OCI-LY3 (cell line): ENCODE measurements around the gene IBTK.
A peak's percentile ranks its signal among the peaks of the same experiment; 100 is the strongest.

Experiments used
- H2AFZ ChIP-seq: fragments of 200-600, 300-600 bp; shearing (Covaris generic); 2 replicates; pipeline ENCODE4 v1.6.0; 2014; ENCODE audit warnings: antibody characterized with exemption, low read depth, low read length
- H3K27ac ChIP-seq: fragments of 200-600, 300-600 bp; sonication (generic); 2 replicates; pipeline ENCODE4 v1.5.1; 2014; ENCODE audit warnings: mild to moderate bottlenecking, low read length, moderate library complexity, mixed read lengths
- H3K27me3 ChIP-seq: fragments of 200-600, 300-600 bp; sonication (generic); 2 replicates; pipeline ENCODE4 v1.6.1; 2014; ENCODE audit warnings: low read depth, low read length, mixed read lengths
- H3K36me3 ChIP-seq: fragments of 200-600, 300-600 bp; sonication (generic); replicated peaks from 2 replicates; pipeline ENCODE3; 2014; ENCODE audit warnings: low read depth, low read length, mixed read lengths
- H3K4me1 ChIP-seq: fragments of 300-600, 200-600 bp; sonication (generic); 2 replicates; pipeline ENCODE4 v1.6.1; 2014; ENCODE audit warnings: low read length, mixed read lengths
- H3K4me2 ChIP-seq: fragments of 200-600, 300-600 bp; sonication (generic); 2 replicates; pipeline ENCODE4 v1.6.1; 2014; ENCODE audit warnings: low read length, mixed read lengths
- H3K4me3 ChIP-seq: fragments of 300-600, 200-600 bp; sonication (generic); 2 replicates; pipeline ENCODE4 v1.5.1; 2014; ENCODE audit warnings: antibody characterized with exemption, mild to moderate bottlenecking, low read length, moderate library complexity
- H3K79me2 ChIP-seq: fragments of 300-600, 200-600 bp; shearing (Covaris generic); 2 replicates; pipeline ENCODE4 v1.6.1; 2014; ENCODE audit warnings: mild to moderate bottlenecking, low read length, mixed read lengths
- H3K9ac ChIP-seq: fragments of 300-600, 200-600 bp; shearing (Covaris generic); 2 replicates; pipeline ENCODE4 v1.6.0; 2014; ENCODE audit warnings: mild to moderate bottlenecking, low read length, moderate library complexity
- H3K9me3 ChIP-seq: fragments of 200-600, 300-600 bp; shearing (Covaris generic); 2 replicates; pipeline ENCODE4 v1.6.1; 2014; ENCODE audit warnings: low read length, mixed read lengths; ENCODE audit not compliant: insufficient read depth
- H4K20me1 ChIP-seq: fragments of 200-600, 300-600 bp; sonication (generic); 2 replicates; pipeline ENCODE4 v1.6.1; 2016; ENCODE audit warnings: low read length, mixed read lengths; ENCODE audit not compliant: insufficient read depth
- EZH2phosphoT487 ChIP-seq: fragments of 200-600 bp; shearing (Covaris generic); IDR thresholded peaks from 2 replicates; pipeline ENCODE4 v1.6.1; 2018; ENCODE audit warnings: antibody characterized with exemption, mixed run types, low read depth
- TF ChIP-seq, protein P1 (sequence below): fragments of 200-600, 300-600 bp; sonication (generic); IDR thresholded peaks from 2 replicates; pipeline ENCODE4 v1.5.1; 2014; ENCODE audit warnings: antibody characterized with exemption, low read length, low read depth

IBTK gene

GRCh38 chr6:82249381-82250253 lies 2.1 kb upstream of the IBTK start:
- no peak overlapping the region for H2AFZ ChIP-seq
- no peaks in the 10 kb centered on the region for H3K27me3 ChIP-seq
- no peak overlapping the region for H3K4me3 ChIP-seq
- no peak overlapping the region for H3K27ac ChIP-seq
- H3K9me3 ChIP-seq: no peaks in the 10 kb centered on the region
- peaks cover 19% of the 10 kb centered on the region for H3K4me1 ChIP-seq
- H3K9ac ChIP-seq: no peak overlapping the region
- TF ChIP-seq, protein P1, sequence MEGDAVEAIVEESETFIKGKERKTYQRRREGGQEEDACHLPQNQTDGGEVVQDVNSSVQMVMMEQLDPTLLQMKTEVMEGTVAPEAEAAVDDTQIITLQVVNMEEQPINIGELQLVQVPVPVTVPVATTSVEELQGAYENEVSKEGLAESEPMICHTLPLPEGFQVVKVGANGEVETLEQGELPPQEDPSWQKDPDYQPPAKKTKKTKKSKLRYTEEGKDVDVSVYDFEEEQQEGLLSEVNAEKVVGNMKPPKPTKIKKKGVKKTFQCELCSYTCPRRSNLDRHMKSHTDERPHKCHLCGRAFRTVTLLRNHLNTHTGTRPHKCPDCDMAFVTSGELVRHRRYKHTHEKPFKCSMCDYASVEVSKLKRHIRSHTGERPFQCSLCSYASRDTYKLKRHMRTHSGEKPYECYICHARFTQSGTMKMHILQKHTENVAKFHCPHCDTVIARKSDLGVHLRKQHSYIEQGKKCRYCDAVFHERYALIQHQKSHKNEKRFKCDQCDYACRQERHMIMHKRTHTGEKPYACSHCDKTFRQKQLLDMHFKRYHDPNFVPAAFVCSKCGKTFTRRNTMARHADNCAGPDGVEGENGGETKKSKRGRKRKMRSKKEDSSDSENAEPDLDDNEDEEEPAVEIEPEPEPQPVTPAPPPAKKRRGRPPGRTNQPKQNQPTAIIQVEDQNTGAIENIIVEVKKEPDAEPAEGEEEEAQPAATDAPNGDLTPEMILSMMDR: no peak
- TF ChIP-seq EZH2phosphoT487: no peak
- H4K20me1 ChIP-seq: peaks cover 8% of the 10 kb centered on the region
- H3K4me2 ChIP-seq: no peak overlapping the region
- H3K36me3 ChIP-seq: peaks cover 8% of the 10 kb centered on the region
- H3K79me2 ChIP-seq: peaks cover 36% of the 10 kb centered on the region

- H2AFZ ChIP-seq: peak overlapping the region; percentile 94
- no peaks in the 10 kb centered on the region for H3K27me3 ChIP-seq
- H3K36me3 ChIP-seq: peaks cover 18% of the 10 kb centered on the region
- H3K9ac ChIP-seq: peak overlapping the region; percentile 92
- peak overlapping the region; percentile 82 for H3K4me3 ChIP-seq
- TF ChIP-seq, protein P1: no peak
- no peak for TF ChIP-seq EZH2phosphoT487
- H4K20me1 ChIP-seq: peaks cover 20% of the 10 kb centered on the region
- H3K4me1 ChIP-seq: peaks cover 19% of the 10 kb centered on the region
- H3K9me3 ChIP-seq: no peaks in the 10 kb centered on the region
- H3K4me2 ChIP-seq: peak overlapping the region; percentile 92
- peak overlapping the region; percentile 64 for H3K27ac ChIP-seq
- peaks cover 49% of the 10 kb centered on the region for H3K79me2 ChIP-seq
These were observed 760 bp upstream of the IBTK start for GRCh38 chr6:82248273-82248735.

GRCh38 chr6:82246802-82247504 lies 591 bp downstream of the IBTK start:
- no peaks in the 10 kb centered on the region for H3K27me3 ChIP-seq
- H3K79me2 ChIP-seq: peaks cover 62% of the 10 kb centered on the region
- peak overlapping the region; percentile 92 for H3K9ac ChIP-seq
- H2AFZ ChIP-seq: peak overlapping the region; percentile 55
- H3K36me3 ChIP-seq: peaks cover 24% of the 10 kb centered on the region
- H3K9me3 ChIP-seq: no peaks in the 10 kb centered on the region
- H3K4me3 ChIP-seq: peak overlapping the region; percentile 82
- H3K4me1 ChIP-seq: peaks cover 19% of the 10 kb centered on the region
- H3K27ac ChIP-seq: peak overlapping the region; percentile 64
- no peak for TF ChIP-seq EZH2phosphoT487
- TF ChIP-seq, protein P1: no peak
- peaks cover 21% of the 10 kb centered on the region for H4K20me1 ChIP-seq
- peak overlapping the region; percentile 98 for H3K4me2 ChIP-seq

GRCh38 chr6:82246370-82246769 lies 1.2 kb downstream of the IBTK start:
- Histone ChIP-seq H4K20me1 (peaks cover 21% of the 10 kb centered on the region), H3K27ac (peak overlapping the region; percentile 64; the same call in 1 of the 2 replicates), H3K36me3 (peaks cover 26% of the 10 kb centered on the region), H2AFZ (no peak overlapping the region), H3K79me2 (peaks cover 68% of the 10 kb centered on the region), H3K27me3 (no peaks in the 10 kb centered on the region), H3K9ac (peak overlapping the region; percentile 92), H3K9me3 (no peaks in the 10 kb centered on the region), H3K4me2 (peak overlapping the region; percentile 98), H3K4me3 (peak overlapping the region; percentile 82), H3K4me1 (peaks cover 19% of the 10 kb centered on the region)
- TF ChIP-seq EZH2phosphoT487: no peak
- TF ChIP-seq, protein P1: no peak
